Measurements from ENCODE around the gene SPHK1.

SPHK1 gene

DNA sequence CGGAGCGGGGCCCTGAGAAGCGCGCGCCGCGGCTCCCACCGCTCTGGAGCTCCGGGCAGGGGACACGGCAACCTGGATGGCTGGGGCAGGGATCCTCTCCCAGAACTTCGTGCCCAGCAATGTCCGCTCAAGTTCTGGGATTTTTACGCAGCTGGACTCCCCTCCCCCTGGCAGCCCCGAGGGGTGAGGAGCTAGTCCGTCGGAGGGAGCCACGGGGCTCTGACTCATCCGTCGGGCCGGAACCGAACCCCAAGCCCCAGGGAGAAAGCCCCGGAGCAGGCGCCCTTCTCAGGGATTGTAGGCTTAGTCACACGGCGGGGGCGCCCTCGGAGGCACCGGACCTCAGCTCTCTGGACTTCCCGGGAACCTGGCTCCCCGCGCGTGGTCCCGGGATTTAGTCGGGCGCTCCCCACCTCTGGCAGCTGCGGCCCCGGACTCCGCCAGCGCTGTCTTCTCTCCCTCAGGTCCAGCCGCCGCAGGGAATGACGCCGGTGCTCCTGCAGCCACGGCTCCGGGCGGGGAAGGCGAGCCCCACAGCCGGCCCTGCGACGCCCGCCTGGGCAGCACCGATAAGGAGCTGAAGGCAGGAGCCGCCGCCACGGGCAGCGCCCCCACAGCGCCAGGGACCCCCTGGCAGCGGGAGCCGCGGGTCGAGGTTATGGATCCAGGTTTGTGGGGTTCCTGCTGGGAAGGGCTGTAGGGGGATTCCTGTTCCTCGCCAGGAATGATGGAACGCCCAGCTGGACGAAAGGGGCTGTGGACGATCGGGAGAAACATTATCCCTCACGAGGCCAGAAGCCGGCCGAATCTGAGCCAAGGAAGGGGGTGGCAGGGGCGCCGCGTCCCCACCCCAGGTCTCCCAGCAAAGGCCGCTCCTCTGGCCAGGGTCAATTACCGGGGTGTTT is 830 bp downstream of the SPHK1 start:
- no peak for DNase-seq (ENCODE audit: low read depth)

DNA sequence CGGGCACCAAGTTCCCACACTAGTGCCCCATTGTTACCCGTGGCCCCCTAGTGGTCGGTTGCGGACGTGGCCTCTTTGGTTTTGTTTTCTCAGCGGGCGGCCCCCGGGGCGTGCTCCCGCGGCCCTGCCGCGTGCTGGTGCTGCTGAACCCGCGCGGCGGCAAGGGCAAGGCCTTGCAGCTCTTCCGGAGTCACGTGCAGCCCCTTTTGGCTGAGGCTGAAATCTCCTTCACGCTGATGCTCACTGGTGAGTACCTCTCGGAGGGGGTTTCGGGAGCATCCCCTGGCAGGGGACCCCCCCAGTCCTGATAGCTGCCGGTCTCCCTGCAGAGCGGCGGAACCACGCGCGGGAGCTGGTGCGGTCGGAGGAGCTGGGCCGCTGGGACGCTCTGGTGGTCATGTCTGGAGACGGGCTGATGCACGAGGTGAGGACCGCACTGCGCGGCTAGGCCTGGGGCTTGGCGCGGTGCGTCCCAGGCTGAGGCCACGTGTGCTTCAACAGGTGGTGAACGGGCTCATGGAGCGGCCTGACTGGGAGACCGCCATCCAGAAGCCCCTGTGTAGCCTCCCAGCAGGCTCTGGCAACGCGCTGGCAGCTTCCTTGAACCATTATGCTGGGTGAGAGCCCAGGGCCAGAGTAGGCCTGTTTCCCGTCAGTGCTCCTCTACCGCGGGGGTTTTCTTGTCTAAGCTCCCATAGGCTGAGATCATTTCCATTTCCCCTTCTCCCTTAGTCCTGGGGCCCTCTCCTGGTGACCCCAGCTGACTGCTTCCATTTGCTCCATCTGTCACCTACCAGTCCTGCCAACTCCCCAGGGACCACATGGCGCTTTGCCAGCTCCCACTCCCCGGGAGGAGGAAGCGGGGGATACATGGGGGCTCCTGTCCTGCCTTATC is 1.7 kb downstream of the SPHK1 start:
- no peak for DNase-seq (ENCODE audit: low read depth)

DNA sequence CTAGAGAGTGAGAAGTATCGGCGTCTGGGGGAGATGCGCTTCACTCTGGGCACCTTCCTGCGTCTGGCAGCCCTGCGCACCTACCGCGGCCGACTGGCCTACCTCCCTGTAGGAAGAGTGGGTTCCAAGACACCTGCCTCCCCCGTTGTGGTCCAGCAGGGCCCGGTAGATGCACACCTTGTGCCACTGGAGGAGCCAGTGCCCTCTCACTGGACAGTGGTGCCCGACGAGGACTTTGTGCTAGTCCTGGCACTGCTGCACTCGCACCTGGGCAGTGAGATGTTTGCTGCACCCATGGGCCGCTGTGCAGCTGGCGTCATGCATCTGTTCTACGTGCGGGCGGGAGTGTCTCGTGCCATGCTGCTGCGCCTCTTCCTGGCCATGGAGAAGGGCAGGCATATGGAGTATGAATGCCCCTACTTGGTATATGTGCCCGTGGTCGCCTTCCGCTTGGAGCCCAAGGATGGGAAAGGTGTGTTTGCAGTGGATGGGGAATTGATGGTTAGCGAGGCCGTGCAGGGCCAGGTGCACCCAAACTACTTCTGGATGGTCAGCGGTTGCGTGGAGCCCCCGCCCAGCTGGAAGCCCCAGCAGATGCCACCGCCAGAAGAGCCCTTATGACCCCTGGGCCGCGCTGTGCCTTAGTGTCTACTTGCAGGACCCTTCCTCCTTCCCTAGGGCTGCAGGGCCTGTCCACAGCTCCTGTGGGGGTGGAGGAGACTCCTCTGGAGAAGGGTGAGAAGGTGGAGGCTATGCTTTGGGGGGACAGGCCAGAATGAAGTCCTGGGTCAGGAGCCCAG is 2.8 kb downstream of the SPHK1 start:
- DNase-seq (ENCODE audit: low read depth) = no peak

DNA sequence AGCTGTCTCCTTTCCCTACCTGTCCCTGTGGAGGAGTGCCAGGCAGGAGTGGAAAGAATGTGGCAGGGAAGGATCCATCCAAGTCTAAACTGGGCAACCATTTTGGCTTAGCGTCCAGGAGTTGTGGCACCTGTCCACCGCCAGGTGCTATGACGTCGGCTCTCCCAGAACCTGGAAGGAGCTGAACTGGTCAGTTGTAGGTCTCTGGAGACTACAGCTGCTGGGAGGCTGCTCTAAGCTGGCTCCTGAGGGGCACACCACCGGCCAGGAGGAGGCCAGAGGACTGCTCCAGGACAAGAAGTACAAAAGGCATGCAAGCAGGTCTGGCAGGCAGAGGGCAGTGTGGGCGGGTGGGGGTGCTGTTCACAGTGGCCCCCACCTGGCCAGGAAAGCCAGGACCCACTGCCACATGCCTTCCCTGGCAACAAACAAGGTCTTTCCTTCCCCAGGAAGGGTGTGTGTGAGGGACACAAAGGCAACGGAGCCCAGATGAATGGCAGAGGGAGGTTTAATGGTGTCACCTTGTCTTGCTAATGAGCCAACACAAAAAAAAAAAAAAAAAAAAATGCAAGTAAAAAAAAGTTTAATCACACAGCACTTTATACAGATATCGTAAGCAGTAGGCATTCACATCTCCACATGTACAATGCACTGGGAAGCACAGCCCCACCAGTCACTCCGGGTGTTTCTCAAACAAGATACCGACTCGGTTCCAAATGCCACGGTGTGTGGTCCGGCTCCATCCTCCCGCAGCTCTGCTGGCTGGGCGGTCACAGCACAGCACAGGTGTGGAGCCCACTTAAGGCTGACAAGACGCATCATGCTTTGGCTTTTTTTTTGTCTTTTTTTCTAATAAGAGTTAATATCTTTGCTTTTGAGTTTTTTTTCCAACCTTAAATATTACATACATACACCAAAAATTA is 4.8 kb downstream of the SPHK1 start:
- DNase-seq (ENCODE audit: low read depth) = no peak

DNA sequence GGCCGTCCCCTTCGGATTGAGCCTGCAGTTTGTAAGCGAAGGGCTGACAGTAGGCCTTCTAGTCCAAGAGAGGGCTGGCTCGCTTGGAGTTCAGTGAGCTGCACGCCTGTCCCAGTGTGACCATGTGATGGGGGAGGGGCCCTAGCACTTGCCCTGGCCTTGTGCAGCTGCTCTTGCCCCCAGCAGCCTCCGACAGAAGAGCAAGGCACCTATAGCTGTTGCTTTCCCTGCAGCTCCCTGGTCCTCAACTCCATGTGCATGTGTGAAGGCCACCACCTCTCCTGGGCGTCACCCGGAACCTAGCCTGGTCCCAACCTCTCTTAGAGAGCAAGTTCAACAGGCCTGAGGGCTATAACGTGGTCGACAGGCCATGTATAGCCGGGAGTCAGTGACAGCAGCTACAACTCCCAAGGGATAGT is 5.6 kb downstream of the SPHK1 start:
- no peak for DNase-seq (ENCODE audit: low read depth)

DNA sequence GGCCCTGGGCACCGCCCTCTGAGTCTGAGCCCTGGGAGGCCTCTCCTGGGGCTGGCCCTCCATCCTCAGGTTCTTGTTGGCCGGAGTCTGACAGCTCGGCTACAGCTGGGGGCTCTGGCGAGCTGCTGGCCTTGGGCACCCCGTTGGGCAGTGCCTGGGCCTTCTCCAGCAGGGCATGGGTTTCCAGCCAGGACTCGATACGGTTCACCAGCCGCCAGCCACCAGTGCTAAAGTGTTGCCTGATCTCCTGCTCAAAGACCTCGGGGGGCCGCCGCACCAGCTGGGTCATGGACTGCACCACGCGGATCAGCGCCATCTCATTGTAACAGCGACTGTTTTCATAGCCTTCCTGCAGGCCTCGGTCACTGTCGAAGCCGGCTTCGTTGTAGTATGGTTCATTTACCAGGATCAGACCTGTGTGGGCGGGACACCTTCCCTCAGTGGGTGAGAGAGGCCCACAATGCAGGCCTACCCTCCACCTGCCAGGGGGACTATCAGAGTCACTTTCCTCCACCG is 6.8 kb downstream of the SPHK1 start:
- DNase-seq (ENCODE audit: low read depth) = no peak

DNA sequence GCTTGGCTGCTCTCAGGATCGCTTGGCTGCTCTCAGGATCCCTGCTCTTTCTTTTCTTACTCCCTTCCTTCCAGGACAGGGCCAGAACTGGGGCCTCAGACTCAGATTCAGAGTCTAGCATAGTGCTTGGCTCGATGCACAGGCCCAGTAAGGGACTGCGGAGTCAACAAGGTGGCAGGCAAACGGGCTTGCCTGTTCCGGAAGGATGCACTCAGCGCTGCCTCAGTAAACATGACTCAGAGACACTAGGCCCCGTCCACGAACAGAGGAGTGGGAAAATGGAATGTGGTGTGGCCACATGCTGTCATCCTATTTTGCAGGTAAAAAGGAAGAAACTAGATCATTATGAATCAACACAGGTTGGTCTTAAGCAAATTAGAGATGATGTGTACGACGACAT is 9.8 kb downstream of the SPHK1 start:
- DNase-seq (ENCODE audit: low read depth) = no peak

DNA sequence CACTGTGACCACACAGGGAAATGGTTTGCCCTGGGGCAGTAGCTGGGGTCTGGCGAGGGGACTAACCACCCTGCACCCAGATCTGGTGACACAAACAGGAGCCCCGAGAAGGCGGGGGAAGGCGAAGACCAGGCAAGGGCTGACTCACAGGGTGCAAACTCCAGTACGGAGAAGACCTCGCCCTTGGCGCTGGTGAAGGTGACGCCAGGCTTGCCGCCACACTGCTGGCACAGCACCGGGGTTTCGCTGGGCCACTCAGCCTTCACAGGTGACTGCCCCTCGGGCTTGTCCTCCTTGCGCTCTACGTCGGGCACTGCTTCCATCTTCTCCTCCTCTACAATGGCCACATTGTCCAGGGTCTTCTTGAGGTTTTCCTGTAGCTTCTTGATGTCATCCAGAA is 11.6 kb downstream of the SPHK1 start:
- no peak for DNase-seq (ENCODE audit: low read depth)

DNA sequence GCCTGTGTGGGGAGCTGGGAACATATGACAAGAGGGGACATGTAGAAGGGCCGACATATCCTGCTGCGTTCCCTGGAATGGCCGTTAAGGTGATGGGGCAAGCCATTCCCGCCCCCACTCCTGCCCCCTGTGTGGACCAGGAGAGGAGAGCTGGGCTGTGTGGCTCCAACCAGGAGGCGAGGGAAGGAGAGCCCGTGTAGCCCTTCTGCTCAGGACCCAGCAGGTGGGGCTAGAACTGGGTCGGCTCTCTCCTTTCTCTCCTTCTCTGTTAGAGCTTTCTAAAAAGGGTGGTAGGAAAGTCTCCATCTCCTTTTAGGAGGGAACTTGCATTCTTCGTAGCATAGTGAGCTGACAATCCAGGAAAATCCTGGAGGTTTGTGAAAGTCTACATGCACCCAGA is 12.8 kb downstream of the SPHK1 start:
- DNase-seq (ENCODE audit: low read depth) = no peak

DNA sequence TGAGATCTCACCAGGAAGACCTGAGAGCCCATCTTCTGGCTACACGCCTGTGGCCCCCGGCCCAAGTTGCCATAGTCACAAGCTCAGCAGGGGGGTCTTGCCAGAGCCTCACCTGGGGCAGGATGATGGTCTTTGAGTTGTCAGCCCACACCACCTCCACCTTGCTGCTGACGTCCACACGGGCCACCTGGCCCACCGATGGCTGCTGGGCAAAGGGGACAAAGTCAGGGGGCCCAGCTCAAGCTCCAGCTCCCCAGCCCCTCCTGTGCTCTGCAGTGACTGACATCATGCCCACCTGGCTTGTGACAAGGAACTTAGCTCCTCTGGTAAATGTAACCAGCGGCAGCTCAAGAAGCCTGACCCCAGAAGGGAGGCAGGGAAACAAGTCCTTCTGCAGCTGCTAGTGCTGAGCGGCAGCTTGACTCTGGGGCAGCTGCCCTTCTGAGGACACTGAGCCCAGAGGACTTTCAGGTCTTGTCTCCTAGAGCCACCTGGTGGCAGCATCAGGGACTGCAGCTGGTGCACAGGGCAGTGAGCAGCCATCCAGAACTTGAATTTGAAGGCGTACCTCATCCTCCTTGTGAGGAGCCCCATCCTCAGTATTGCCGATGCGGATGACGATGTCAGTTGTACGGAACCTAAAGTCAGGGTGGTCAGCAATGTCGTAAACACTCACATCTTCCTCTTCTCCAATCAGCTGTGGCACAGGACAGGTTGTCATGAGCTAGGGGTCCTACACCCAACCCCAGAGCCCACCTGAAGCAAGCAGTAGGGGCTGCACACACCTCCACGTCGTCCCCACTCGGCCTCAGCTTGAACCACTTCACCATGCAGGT is 13.5 kb downstream of the SPHK1 start:
- no peak for DNase-seq (ENCODE audit: low read depth)

DNA sequence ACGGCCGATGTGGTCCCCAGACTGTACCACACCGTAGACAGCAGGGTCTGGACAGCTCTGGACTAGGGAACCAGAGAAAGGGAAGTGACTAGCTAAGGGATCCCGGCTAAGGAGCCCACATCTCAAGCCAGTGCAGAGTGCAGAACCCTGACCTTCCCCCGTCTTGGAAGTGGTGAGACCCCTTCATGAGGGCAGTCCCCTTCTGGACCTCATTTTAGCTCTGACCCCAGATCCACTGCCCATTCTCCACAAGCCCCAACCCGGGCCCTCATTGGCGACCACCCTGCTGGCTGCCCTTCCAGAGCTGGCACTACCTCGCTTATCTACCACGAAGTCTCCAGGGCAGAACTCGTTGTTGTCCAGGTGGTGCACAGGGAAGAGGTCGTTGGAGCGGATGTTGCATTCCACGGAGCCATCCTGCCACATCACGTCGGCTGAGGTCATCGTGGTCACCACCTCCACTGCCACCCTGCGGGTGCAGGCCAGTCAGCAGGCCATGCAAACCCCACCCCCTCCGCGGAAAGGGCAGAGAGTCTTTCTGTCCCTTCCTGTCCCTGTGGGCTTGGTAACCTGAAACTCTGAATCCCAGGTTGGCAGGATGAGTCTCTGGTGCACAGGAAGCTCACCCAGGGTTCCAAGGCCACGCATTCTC is 14.2 kb downstream of the SPHK1 start:
- no peak for DNase-seq (ENCODE audit: low read depth)

DNA sequence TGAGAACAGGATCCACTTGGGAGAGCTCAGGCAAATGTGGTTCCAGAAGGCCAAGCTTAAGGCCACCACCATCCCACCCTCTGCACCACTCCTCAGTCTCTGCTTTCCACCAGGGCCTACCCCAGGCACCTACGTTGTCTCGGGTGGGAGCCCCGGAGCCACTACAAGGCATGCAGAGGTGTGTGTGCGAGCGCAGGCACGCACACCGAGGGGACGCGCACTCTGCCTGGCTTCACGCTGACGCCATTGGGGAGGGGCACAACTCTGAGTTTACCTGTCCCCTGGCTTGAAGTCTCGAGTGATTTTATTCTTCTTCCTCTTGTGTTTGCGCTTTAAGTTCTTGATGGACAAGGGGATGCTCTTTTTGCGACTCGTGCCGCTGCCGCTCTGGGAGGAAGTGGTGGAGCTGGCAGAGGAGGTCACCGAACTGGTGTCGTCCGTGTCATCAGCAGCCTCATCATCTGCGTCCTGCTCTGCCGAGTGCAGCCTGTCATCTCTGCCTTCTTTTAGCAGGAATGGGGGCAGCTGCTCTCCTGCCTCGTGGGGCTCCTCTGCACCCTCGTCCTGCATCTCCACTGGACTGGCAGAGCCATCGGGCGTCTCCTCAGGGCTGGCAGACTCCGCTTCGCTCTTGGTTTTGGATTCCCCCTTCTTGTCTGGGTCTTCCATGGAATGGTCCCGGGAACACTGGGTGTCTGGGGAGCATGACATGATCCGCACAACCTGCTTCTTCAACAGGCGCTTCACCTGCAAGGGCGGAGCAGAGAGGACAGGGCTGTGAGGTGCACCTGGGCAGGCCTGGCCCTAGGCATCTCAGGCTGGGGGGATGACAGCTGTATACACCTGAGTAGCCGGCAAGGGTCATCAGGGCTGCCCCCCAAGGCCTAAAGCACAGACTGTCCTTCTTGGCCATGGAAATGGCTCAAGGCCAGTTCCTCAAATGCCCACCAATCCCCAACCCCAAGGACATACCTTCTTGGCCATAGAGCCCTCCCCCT is 15.1 kb downstream of the SPHK1 start:
- DNase-seq (ENCODE audit: low read depth) = no peak

DNA sequence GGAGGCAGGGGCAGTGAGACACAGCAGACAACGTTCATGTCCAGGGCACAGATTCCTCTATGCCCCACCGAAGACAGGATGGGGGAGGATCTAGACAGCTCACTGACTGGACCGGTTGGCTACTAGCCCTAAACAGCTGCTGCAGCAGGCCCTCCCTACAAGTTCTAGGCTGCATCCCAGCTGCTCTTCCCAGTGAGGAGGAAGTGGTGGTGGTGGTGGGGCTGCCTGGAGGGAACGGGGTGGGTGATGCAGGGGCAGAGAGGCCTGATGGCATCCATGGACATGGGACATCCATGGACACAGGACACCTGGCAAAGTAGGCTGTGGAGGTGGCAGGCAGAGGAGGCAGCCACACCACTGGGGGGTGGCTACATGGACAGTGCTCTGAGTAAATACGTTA is 18.3 kb downstream of the SPHK1 start:
- DNase-seq (ENCODE audit: low read depth) = no peak

DNA sequence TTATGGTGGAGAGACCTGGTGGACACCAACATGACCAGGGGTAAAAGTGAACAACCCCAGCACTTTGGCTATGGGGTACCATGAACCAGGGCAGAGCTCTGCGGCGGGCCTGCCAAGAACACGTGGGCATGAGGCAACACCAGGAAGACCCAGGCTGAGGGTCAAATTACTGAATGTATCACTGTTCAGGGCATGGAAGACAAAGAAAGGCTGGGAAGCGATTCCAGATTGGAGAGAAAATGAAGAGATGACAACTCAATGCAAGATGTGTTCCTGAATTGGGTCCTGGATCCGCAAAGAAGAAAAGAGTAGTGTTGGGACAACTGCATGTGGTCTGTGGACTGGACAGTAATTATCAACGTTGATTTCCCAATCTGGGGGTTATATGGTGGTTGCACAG is 19.8 kb downstream of the SPHK1 start:
- no peak for DNase-seq (ENCODE audit: low read depth)

DNA sequence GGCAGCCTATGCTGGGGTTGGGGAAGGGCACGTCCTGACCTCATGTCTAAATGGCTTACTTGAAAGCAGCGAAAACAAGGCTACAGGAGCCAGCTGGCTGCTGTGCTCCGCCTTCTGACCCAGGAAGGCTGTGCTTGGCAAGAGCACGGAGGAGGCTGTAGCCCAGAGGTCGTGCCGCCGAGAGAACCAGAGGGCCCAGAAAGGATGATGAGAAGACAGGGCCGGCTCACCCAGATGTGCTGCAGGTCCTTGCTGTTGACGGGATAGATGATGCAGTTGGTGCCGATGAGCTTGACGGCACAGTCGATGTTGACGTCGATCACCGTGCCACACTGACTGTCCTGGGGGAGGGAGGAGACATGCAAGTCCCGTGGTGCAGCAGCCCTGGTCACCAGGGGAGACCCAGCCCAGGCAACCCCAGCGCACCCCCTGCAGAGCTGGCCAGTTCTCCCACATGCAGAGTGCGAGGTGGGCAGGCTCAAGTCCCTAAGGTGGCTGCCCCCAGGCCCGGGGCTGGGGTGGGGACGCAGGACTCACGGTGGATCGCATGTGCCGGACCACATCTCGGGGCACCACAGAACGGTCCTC is 20.7 kb downstream of the SPHK1 start:
- no peak for DNase-seq (ENCODE audit: low read depth)

DNA sequence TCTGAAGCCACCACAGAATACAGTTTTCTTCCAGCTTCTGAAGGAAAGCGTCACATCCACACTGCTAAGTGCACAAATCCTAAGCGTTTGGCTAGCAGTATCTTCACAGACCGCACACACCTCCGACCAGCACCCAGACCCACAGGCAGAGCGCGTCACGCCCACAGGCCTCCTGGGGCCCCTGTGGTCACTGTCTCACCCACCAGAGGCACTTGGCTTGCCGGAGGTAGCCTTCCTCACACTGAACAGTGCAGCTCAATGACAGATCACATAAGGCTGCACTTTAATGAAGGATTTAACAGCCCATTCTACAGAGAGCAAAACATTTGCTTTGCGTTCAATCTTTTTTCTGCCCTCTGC is 21.2 kb downstream of the SPHK1 start:
- no peak for DNase-seq (ENCODE audit: low read depth)

DNA sequence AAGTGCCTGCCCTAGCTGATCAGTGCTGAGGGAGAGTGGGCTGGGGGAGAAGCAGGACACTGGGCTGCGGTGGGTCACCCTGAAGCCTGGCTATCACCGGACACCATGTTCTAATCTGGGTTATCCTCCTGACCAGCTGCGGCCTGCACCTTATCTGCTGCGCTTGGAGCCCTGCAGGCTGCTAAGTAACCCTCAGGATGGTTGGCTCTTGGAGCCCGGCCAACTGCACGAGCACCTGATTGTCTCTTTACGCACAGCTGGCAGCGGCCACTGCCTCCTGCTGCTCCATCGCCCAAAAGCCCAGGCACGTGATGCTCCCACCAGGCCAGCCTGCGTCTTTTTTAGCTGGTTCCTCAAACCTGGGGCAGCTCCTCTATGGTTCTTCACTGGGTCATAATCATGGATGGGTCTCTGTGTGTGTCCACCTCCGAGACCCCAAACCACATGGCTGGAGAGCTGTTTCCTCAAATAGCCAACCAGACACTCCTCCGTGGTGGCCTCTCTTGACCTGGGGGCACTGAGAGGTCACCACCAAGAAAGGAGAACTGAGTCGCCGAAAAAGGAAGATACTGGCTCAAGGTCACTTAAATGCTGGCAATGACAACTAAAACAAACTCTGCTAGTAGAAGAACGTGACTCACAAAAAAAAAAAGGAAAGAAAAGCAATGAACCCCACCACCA is 21.7 kb downstream of the SPHK1 start:
- DNase-seq (ENCODE audit: low read depth) = no peak
